Measurements from ENCODE around the gene MYO7A.

DNA sequence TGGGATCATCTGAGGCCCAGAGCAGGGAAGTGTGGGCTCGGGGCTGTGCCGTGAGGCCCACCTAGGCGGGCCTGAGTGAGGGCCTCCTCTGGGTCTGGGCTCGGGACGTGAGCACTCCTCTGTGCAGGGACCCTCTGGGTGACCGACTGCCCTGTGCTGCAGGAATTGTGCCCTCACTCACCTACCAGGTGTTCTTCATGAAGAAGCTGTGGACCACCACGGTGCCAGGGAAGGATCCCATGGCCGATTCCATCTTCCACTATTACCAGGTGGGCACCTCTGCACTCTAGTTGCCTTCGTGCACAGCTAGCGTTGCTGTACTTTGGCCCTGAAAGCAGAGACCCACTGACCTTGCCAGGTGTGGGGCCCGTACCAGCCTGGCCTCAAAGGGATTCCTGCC is 80.5 kb downstream of the MYO7A start:
- TF ChIP-seq, protein P1, sequence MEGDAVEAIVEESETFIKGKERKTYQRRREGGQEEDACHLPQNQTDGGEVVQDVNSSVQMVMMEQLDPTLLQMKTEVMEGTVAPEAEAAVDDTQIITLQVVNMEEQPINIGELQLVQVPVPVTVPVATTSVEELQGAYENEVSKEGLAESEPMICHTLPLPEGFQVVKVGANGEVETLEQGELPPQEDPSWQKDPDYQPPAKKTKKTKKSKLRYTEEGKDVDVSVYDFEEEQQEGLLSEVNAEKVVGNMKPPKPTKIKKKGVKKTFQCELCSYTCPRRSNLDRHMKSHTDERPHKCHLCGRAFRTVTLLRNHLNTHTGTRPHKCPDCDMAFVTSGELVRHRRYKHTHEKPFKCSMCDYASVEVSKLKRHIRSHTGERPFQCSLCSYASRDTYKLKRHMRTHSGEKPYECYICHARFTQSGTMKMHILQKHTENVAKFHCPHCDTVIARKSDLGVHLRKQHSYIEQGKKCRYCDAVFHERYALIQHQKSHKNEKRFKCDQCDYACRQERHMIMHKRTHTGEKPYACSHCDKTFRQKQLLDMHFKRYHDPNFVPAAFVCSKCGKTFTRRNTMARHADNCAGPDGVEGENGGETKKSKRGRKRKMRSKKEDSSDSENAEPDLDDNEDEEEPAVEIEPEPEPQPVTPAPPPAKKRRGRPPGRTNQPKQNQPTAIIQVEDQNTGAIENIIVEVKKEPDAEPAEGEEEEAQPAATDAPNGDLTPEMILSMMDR (IDR thresholded peaks at IDR 0.05; ENCODE audit: low read depth, low read length, poor library complexity, severe bottlenecking): no peak
- TF ChIP-seq EZH2phosphoT487 (IDR thresholded peaks at IDR 0.05; ENCODE audit: borderline replicate concordance, low read length): no peak
